Measurements from ENCODE around the gene ATF5. TPM values are rescaled to one million over a fixed set of nuclear protein-coding genes. Genes with fewer than 3 reads are reported as not detected.

ATF5 gene
- total and polyA plus RNA-seq, 10 of the 15 experiments (the other 5 are each of a cell fraction or from before 2014, with no cell fraction given), result 9.1 to 133 (median 24.0) TPM

DNA sequence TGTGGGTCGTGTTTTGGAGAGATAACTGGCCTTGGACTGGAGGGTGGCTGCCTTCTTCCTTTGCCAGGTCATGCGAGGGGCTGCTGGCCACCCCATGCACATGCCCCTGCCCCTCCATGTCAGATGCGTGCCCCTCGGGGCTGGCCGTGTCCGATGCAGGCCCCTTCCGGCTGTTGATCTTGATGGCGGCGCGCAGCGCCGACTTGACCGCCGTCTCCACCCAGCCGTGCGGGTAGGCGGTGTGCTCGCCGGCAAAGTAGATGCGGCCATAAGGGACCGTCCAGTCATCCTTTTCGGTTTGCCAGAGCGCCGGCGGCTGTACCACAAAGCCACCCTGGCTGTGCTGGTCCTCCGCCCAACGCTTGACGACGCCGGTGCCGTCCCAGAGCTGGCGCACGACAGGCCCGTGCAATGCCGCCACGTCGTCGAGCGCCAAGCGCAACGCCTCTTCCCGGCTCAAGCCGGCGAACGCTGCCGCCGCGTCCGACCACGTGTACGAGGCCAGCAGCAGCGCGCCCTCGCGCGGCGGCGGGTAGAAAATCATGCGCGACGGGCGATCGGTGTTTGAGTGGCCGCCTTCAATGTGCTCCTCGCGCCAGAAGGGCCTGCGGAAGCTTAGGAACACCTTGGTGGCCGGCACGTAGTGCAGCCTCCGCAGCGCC, 39.2 kb upstream of the ATF5 start (continued):
- TF ChIP-seq RB1 (IDR thresholded peaks at IDR 0.05; ENCODE audit: borderline replicate concordance) (peak; percentile 83; the same call in 1 of the 2 replicates), CBX3 (IDR thresholded peaks at IDR 0.05; ENCODE audit: borderline replicate concordance, low read depth) (no peak), RUNX3 (IDR thresholded peaks at IDR 0.05; ENCODE audit: low read length) (no peak), NR2C1 (IDR thresholded peaks at IDR 0.05) (no peak), LARP7 (IDR thresholded peaks at IDR 0.05) (peak; percentile 91), CHD1 (IDR thresholded peaks at IDR 0.05; ENCODE audit: low read depth, low read length) (no peak), KAT2A (conservative IDR thresholded peaks at IDR 0.05; ENCODE audit: control insufficient read depth, low read depth, low read length) (no peak), CBX5 (IDR thresholded peaks at IDR 0.05; ENCODE audit: low read depth) (no peak), GABPA (IDR thresholded peaks at IDR 0.05; ENCODE audit: low read depth) (no peak), JUND (IDR thresholded peaks at IDR 0.05; ENCODE audit: low read depth, low read length) (no peak), PML (IDR thresholded peaks at IDR 0.05; ENCODE audit: low read length) (no peak), SMARCA5 (IDR thresholded peaks at IDR 0.05) (peak; percentile 69; the same call in 1 of the 2 replicates), ZNF207 (IDR thresholded peaks at IDR 0.05; ENCODE audit: borderline replicate concordance) (peak; percentile 65; the same call in 1 of the 2 replicates), SMC3 (IDR thresholded peaks at IDR 0.05; ENCODE audit: borderline replicate concordance, low read length) (peak; percentile 38; the same call in 1 of the 2 replicates), GATAD2B (conservative IDR thresholded peaks at IDR 0.05; ENCODE audit: low read depth) (peak; percentile 88), MEF2B (IDR thresholded peaks at IDR 0.05; ENCODE audit: partially characterized antibody, poor library complexity, severe bottlenecking) (no peak), YY1 (IDR thresholded peaks at IDR 0.05; ENCODE audit: low read depth, low read length) (peak; percentile 54; the same call in 1 of the 2 replicates), CREM (IDR thresholded peaks at IDR 0.05; ENCODE audit: low read depth) (peak; percentile 38; the same call in 1 of the 2 replicates), CHD2 (IDR thresholded peaks at IDR 0.05; ENCODE audit: borderline replicate concordance, low read depth, low read length) (no peak), POLR2AphosphoS2 (IDR thresholded peaks at IDR 0.05; ENCODE audit: low read depth, low read length) (peak; percentile 44; the same call in 1 of the 2 replicates), EED (IDR thresholded peaks at IDR 0.05; ENCODE audit: low read depth) (no peak), SP1 (IDR thresholded peaks at IDR 0.05; ENCODE audit: low read depth, low read length) (peak; percentile 30), IKZF1 (conservative IDR thresholded peaks at IDR 0.05) (peak; percentile 76; the same call in 1 of the 2 replicates), IRF4 (IDR thresholded peaks at IDR 0.05; ENCODE audit: low read depth, low read length) (no peak)
- TF ChIP-seq, protein P1, sequence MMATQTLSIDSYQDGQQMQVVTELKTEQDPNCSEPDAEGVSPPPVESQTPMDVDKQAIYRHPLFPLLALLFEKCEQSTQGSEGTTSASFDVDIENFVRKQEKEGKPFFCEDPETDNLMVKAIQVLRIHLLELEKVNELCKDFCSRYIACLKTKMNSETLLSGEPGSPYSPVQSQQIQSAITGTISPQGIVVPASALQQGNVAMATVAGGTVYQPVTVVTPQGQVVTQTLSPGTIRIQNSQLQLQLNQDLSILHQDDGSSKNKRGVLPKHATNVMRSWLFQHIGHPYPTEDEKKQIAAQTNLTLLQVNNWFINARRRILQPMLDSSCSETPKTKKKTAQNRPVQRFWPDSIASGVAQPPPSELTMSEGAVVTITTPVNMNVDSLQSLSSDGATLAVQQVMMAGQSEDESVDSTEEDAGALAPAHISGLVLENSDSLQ (IDR thresholded peaks at IDR 0.05), result peak; percentile 20; the same call in 1 of the 2 replicates
- TF ChIP-seq, protein P2, sequence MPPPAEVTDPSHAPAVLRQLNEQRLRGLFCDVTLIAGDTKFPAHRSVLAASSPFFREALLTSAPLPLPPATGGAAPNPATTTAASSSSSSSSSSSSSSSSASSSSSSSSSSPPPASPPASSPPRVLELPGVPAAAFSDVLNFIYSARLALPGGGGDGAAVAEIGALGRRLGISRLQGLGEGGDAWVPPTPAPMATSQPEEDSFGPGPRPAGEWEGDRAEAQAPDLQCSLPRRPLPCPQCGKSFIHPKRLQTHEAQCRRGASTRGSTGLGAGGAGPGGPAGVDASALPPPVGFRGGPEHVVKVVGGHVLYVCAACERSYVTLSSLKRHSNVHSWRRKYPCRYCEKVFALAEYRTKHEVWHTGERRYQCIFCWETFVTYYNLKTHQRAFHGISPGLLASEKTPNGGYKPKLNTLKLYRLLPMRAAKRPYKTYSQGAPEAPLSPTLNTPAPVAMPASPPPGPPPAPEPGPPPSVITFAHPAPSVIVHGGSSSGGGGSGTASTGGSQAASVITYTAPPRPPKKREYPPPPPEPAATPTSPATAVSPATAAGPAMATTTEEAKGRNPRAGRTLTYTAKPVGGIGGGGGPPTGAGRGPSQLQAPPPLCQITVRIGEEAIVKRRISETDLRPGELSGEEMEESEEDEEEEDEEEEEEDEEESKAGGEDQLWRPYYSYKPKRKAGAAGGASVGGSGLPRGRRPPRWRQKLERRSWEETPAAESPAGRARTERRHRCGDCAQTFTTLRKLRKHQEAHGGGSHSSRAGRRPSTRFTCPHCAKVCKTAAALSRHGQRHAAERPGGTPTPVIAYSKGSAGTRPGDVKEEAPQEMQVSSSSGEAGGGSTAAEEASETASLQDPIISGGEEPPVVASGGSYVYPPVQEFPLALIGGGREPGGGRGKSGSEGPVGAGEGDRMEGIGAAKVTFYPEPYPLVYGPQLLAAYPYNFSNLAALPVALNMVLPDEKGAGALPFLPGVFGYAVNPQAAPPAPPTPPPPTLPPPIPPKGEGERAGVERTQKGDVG (CRISPR knock-in tag; IDR thresholded peaks at IDR 0.05), result no peak
- TF ChIP-seq, protein P3, sequence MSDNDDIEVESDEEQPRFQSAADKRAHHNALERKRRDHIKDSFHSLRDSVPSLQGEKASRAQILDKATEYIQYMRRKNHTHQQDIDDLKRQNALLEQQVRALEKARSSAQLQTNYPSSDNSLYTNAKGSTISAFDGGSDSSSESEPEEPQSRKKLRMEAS (IDR thresholded peaks at IDR 0.05; ENCODE audit: low read depth, low read length), result peak; percentile 98
- TF ChIP-seq, protein P4, sequence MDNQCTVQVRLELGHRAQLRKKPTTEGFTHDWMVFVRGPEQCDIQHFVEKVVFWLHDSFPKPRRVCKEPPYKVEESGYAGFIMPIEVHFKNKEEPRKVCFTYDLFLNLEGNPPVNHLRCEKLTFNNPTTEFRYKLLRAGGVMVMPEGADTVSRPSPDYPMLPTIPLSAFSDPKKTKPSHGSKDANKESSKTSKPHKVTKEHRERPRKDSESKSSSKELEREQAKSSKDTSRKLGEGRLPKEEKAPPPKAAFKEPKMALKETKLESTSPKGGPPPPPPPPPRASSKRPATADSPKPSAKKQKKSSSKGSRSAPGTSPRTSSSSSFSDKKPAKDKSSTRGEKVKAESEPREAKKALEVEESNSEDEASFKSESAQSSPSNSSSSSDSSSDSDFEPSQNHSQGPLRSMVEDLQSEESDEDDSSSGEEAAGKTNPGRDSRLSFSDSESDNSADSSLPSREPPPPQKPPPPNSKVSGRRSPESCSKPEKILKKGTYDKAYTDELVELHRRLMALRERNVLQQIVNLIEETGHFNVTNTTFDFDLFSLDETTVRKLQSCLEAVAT (IDR thresholded peaks at IDR 0.05), result 0 out of 2 replicates have a peak, but pooled peaks have one; percentile 58
